Stimulated activated CD8-positive, alpha-beta memory T cell treated with anti-CD3 and anti-CD28 coated beads, Interleukin-4, amount 100 ng/mL, for 48 hours (primary cell): ENCODE results near the gene TRMT44.

Experiments
- DNase-seq: peaks from one replicate; pipeline ENCODE4 v3.0.0-alpha.2; 2020

Gene TRMT44

GRCh38 chr4:8516061-8516573, 75.5 kb downstream of the TRMT44 start:
- no peak for DNase-seq

- DNase-seq: no peak
These were observed 76.5 kb downstream of the TRMT44 start for GRCh38 chr4:8516996-8517550.

- DNase-seq: no peak
These were observed 77.4 kb downstream of the TRMT44 start for GRCh38 chr4:8517946-8518345.

GRCh38 chr4:8522160-8523120, 81.9 kb downstream of the TRMT44 start:
- no peak for DNase-seq

GRCh38 chr4:8523175-8523574, 82.6 kb downstream of the TRMT44 start:
- DNase-seq: no peak

GRCh38 chr4:8523766-8524165, 83.2 kb downstream of the TRMT44 start:
- no peak for DNase-seq

GRCh38 chr4:8524595-8525382, 84.2 kb downstream of the TRMT44 start:
- DNase-seq: no peak

- no peak for DNase-seq
These were observed 85.0 kb downstream of the TRMT44 start for GRCh38 chr4:8525383-8526120.
